Caco-2 (cell line): ENCODE data around the gene YAP1. TPM values are rescaled to one million over a fixed set of nuclear protein-coding genes. Genes with fewer than 3 reads are reported as not detected.

ENCODE experiments used
- BruUV-seq: library from RNA; stranded (reverse); fragments of 400-500 nt; replicated peaks from 2 replicates; lab custom pipeline; 2021; lab: Mats Ljungman, UMichigan
- CTCF ChIA-PET: fragments of 300-600 bp; sonication (Branson Sonifier 250); formaldehyde crosslinking; loops from one replicate; lab custom pipeline; 2022; ENCODE audit warnings: antibody characterized with exemption; lab: Charles Lee
- POLR2A ChIA-PET: fragments of 300-600 bp; sonication (Branson Sonifier 250); formaldehyde crosslinking; loops from one replicate; lab custom pipeline; 2022; ENCODE audit warnings: antibody characterized with exemption; lab: Charles Lee
- DNase-seq, 2 experiments: peaks; one replicate each; pipeline versions ENCODE4 v3.0.0 to v3.0.0-alpha.2; 2020 to 2022
- H3K27me3 ChIP-seq: replicated peaks from 2 replicates; pipeline ENCODE4 v1.6.0; 2011; ENCODE audit warnings: low read length; ENCODE audit not compliant: control insufficient read depth, insufficient read depth
- H3K36me3 ChIP-seq: 2 replicates; pipeline ENCODE4 v1.5.1; 2011; ENCODE audit warnings: low read length; ENCODE audit not compliant: control insufficient read depth, insufficient read depth
- H3K4me1 ChIP-seq: fragments of 250-450 bp; sonication (Bioruptor Pico); 2 replicates; pipeline ENCODE4 v1.5.1; 2020; ENCODE audit warnings: mild to moderate bottlenecking
- H3K4me3 ChIP-seq: 2 replicates; pipeline ENCODE4 v1.5.1; 2011; ENCODE audit warnings: low read depth, mild to moderate bottlenecking, control low read depth, low read length
- H3K9me3 ChIP-seq: fragments of 250-450 bp; sonication (Bioruptor Pico); 2 replicates; pipeline ENCODE4 v1.5.1; 2020; ENCODE audit warnings: mild to moderate bottlenecking, moderate library complexity
- H3K27ac Mint-ChIP-seq: one replicate; pipeline ENCODE4 v1.8.0; 2022; ENCODE audit warnings: mixed read lengths; ENCODE audit not compliant: unreplicated experiment
- H3K27me3 Mint-ChIP-seq: one replicate; pipeline ENCODE4 v1.8.0; 2022; ENCODE audit warnings: mixed read lengths; ENCODE audit not compliant: insufficient read depth, unreplicated experiment
- H3K36me3 Mint-ChIP-seq: one replicate; pipeline ENCODE4 v1.8.0; 2022; ENCODE audit warnings: mild to moderate bottlenecking, mixed read lengths; ENCODE audit not compliant: insufficient read depth, unreplicated experiment
- H3K4me1 Mint-ChIP-seq: one replicate; pipeline ENCODE4 v1.8.0; 2022; ENCODE audit warnings: low read depth, mixed read lengths; ENCODE audit not compliant: unreplicated experiment
- H3K4me3 Mint-ChIP-seq: one replicate; pipeline ENCODE4 v1.8.0; 2022; ENCODE audit warnings: mild to moderate bottlenecking, moderate library complexity, mixed read lengths; ENCODE audit not compliant: unreplicated experiment
- H3K9me3 Mint-ChIP-seq: one replicate; pipeline ENCODE4 v1.8.0; 2022; ENCODE audit warnings: mixed read lengths; ENCODE audit not compliant: unreplicated experiment
- CTCF ChIP-seq, 2 experiments: fragments of 200-600 bp in 1 of 2; IDR thresholded peaks; 1 replicate in 1 of 2; 2 replicates in 1 of 2; pipeline versions ENCODE4 v1.5.1 to v1.8.0; 2011 to 2022; ENCODE audit warnings: antibody characterized with exemption in 1 of 2, control low read depth in 1 of 2, inconsistent platforms in 1 of 2, low read depth in 1 of 2, low read length in 1 of 2, mild to moderate bottlenecking in 1 of 2, moderate library complexity in 1 of 2; ENCODE audit not compliant: insufficient read depth in 1 of 2, severe bottlenecking in 1 of 2, unreplicated experiment in 1 of 2
- intact Hi-C: fragments of 100-400 bp; cut with micrococcal nuclease; formaldehyde crosslinking; loops from one replicate; pipeline ENCODE4 v1.10.0; 2022; ENCODE audit not compliant: unreplicated experiment
- total RNA-seq: library from RNA; stranded (reverse); gene quantifications from 2 replicates; pipeline ENCODE4 v1.2.3, GENCODE V29; 2022

The YAP1 gene
- total RNA-seq, 1 experiment from 2014 or later: 207 TPM

GRCh38 chr11:102138223-102138622 lies 28.0 kb downstream of the YAP1 start:
- no peak for TF ChIP-seq CTCF (IDR thresholded peaks at IDR 0.05; ENCODE audit: insufficient read depth in 1 of 2, low read depth in 1 of 2, low read length in 1 of 2, severe bottlenecking in 1 of 2, unreplicated experiment in 1 of 2)
- peaks cover 78% of the 10 kb centered on the region for H3K36me3 Mint-ChIP-seq
- POLR2A ChIA-PET: interaction anchor here (0.6 kb wide), 1 partner anchor 91 kb away, joined by 7 read pairs; no protein-coding TSS in a partner anchor
- no peak for DNase-seq
- Histone ChIP-seq H3K4me3 (no peak overlapping the region), H3K4me1 (peaks cover 17% of the 10 kb centered on the region), H3K27me3 (no peaks in the 10 kb centered on the region), H3K9me3 (no peaks in the 10 kb centered on the region), H3K36me3 (peaks cover 2% of the 10 kb centered on the region; the same call in 1 of the 2 replicates)
- H3K27ac Mint-ChIP-seq: no peak overlapping the region
- no peaks in the 10 kb centered on the region for H3K27me3 Mint-ChIP-seq
- no peak overlapping the region for H3K4me3 Mint-ChIP-seq
- intact Hi-C loops: no loop called here
- CTCF ChIA-PET: no interaction called here
- H3K4me1 Mint-ChIP-seq: peaks cover 16% of the 10 kb centered on the region
- H3K9me3 Mint-ChIP-seq: peaks cover 16% of the 10 kb centered on the region
- no TSS peak for BruUV-seq

GRCh38 chr11:102138670-102139069 lies 28.4 kb downstream of the YAP1 start:
- H3K4me1 Mint-ChIP-seq: peaks cover 16% of the 10 kb centered on the region
- intact Hi-C loops: no loop called here
- POLR2A ChIA-PET: no interaction called here
- no peak overlapping the region for H3K4me3 Mint-ChIP-seq
- H3K9me3 Mint-ChIP-seq: peaks cover 16% of the 10 kb centered on the region
- H3K36me3 ChIP-seq: peaks cover 2% of the 10 kb centered on the region; the same call in 1 of the 2 replicates
- TF ChIP-seq CTCF (IDR thresholded peaks at IDR 0.05; ENCODE audit: insufficient read depth in 1 of 2, low read depth in 1 of 2, low read length in 1 of 2, severe bottlenecking in 1 of 2, unreplicated experiment in 1 of 2): no peak
- no peak for DNase-seq
- no peaks in the 10 kb centered on the region for H3K27me3 ChIP-seq
- H3K27me3 Mint-ChIP-seq: no peaks in the 10 kb centered on the region
- H3K36me3 Mint-ChIP-seq: peaks cover 73% of the 10 kb centered on the region
- no peak overlapping the region for H3K4me3 ChIP-seq
- CTCF ChIA-PET: no interaction called here
- H3K4me1 ChIP-seq: peaks cover 17% of the 10 kb centered on the region
- H3K27ac Mint-ChIP-seq: no peak overlapping the region
- BruUV-seq: no TSS peak
- no peaks in the 10 kb centered on the region for H3K9me3 ChIP-seq

- peaks cover 17% of the 10 kb centered on the region for H3K4me1 ChIP-seq
- Mint-ChIP-seq H3K27me3 (no peaks in the 10 kb centered on the region), H3K4me3 (no peak overlapping the region), H3K9me3 (peaks cover 16% of the 10 kb centered on the region), H3K36me3 (peaks cover 69% of the 10 kb centered on the region), H3K27ac (no peak overlapping the region), H3K4me1 (peaks cover 16% of the 10 kb centered on the region)
- no peak for DNase-seq
- intact Hi-C loops: no loop called here
- H3K9me3 ChIP-seq: no peaks in the 10 kb centered on the region
- H3K4me3 ChIP-seq: no peak overlapping the region
- TF ChIP-seq CTCF (IDR thresholded peaks at IDR 0.05; ENCODE audit: insufficient read depth in 1 of 2, low read depth in 1 of 2, low read length in 1 of 2, severe bottlenecking in 1 of 2, unreplicated experiment in 1 of 2): no peak
- H3K36me3 ChIP-seq: peaks cover 2% of the 10 kb centered on the region; the same call in 1 of the 2 replicates
- no TSS peak for BruUV-seq
- ChIA-PET POLR2A (interaction anchor here (0.6 kb wide), 1 partner anchor 105 kb away, joined by 3 read pairs; no protein-coding TSS in a partner anchor), CTCF (no interaction called here)
- H3K27me3 ChIP-seq: no peaks in the 10 kb centered on the region
Measured at GRCh38 chr11:102139081-102139498, 28.8 kb downstream of the YAP1 start.
